SK-N-SH treated with all-trans-retinoic acid at 6 μM for 48 hours (cell line): Measurements from ENCODE around the gene RAB7A.
A peak's percentile ranks its signal among the peaks of the same experiment; 100 is the strongest.

ENCODE experiments used
- ATAC-seq: fragments of 200-7000 bp; cut with Tn5 transposase; 3 replicates; pipeline ENCODE4 v1.9.1; 2020; ENCODE audit warnings: mild to moderate bottlenecking, moderate library complexity
- ARNTL ChIP-seq: fragments of 450-650 bp; formaldehyde crosslinking; IDR thresholded peaks from 2 replicates; pipeline ENCODE4 v1.5.0; 2020; ENCODE audit warnings: low read depth, mild to moderate bottlenecking, moderate library complexity, borderline replicate concordance
- CREB5 ChIP-seq: fragments of 250-450 bp; sonication (Bioruptor Pico); IDR thresholded peaks from 2 replicates; pipeline ENCODE4 v1.5.1; 2020; ENCODE audit warnings: low read depth, mild to moderate bottlenecking, moderate library complexity
- CSDC2 ChIP-seq: fragments of 250-450 bp; sonication (Bioruptor Pico); IDR thresholded peaks from 2 replicates; pipeline ENCODE4 v1.5.0; 2020; ENCODE audit warnings: mild to moderate bottlenecking, moderate library complexity
- CSRNP3 ChIP-seq: fragments of 250-450 bp; sonication (Bioruptor Pico); IDR thresholded peaks from 2 replicates; pipeline ENCODE4 v1.5.1; 2021; ENCODE audit warnings: mild to moderate bottlenecking, moderate library complexity
- ESRRG ChIP-seq: fragments of 250-450 bp; sonication (Bioruptor Pico); IDR thresholded peaks from 2 replicates; pipeline ENCODE4 v1.6.1; 2021; ENCODE audit warnings: mild to moderate bottlenecking
- GLIS3 ChIP-seq: fragments of 250-450 bp; sonication (Bioruptor Pico); IDR thresholded peaks from 2 replicates; pipeline ENCODE4 v1.5.0; 2020; ENCODE audit warnings: mild to moderate bottlenecking, moderate library complexity
- ISL1 ChIP-seq: fragments of 250-450 bp; sonication (Bioruptor Pico); IDR thresholded peaks from 2 replicates; pipeline ENCODE4 v2.1.2; 2022; ENCODE audit warnings: mild to moderate bottlenecking, moderate library complexity
- OSR1 ChIP-seq: fragments of 250-450 bp; sonication (Bioruptor Pico); IDR thresholded peaks from 2 replicates; pipeline ENCODE4 v1.8.0; 2022; ENCODE audit warnings: moderate library complexity, mild to moderate bottlenecking, inconsistent platforms
- PATZ1 ChIP-seq: fragments of 250-450 bp; sonication (Bioruptor Pico); IDR thresholded peaks from 2 replicates; pipeline ENCODE4 v1.8.0; 2020; ENCODE audit warnings: mild to moderate bottlenecking, moderate library complexity, borderline replicate concordance
- PPARA ChIP-seq: fragments of 250-450 bp; sonication (Bioruptor Pico); IDR thresholded peaks from 2 replicates; pipeline ENCODE4 v1.5.0; 2020; ENCODE audit warnings: mild to moderate bottlenecking, borderline replicate concordance
- RARB ChIP-seq: fragments of 250-450 bp; sonication (Bioruptor Pico); IDR thresholded peaks from 2 replicates; pipeline ENCODE4 v1.8.0; 2021; ENCODE audit warnings: mild to moderate bottlenecking, moderate library complexity
- SNAI2 ChIP-seq: fragments of 250-450 bp; sonication (Bioruptor Pico); IDR thresholded peaks from 2 replicates; pipeline ENCODE4 v1.5.0; 2020; ENCODE audit warnings: mild to moderate bottlenecking, moderate library complexity
- TCF4 ChIP-seq: fragments of 250-450 bp; sonication (Bioruptor Pico); IDR thresholded peaks from 2 replicates; pipeline ENCODE4 v1.8.0; 2021; ENCODE audit warnings: mild to moderate bottlenecking, moderate library complexity, borderline replicate concordance
- TOX ChIP-seq: fragments of 250-450 bp; sonication (Bioruptor Pico); IDR thresholded peaks from 2 replicates; pipeline ENCODE4 v1.8.0; 2021; ENCODE audit warnings: mild to moderate bottlenecking, moderate library complexity, borderline replicate concordance
- TSHZ2 ChIP-seq: fragments of 250-450 bp; sonication (Bioruptor Pico); IDR thresholded peaks from 2 replicates; pipeline ENCODE4 v1.5.0; 2020; ENCODE audit warnings: mild to moderate bottlenecking, moderate library complexity
- ZC3H10 ChIP-seq: fragments of 250-450 bp; sonication (Bioruptor Pico); IDR thresholded peaks from 2 replicates; pipeline ENCODE4 v1.5.1; 2021; ENCODE audit warnings: mild to moderate bottlenecking, moderate library complexity
- ZFP3 ChIP-seq: fragments of 250-450 bp; sonication (Bioruptor Pico); IDR thresholded peaks from 2 replicates; pipeline ENCODE4 v1.5.0; 2020; ENCODE audit warnings: mild to moderate bottlenecking, moderate library complexity
- ZFP30 ChIP-seq: fragments of 450-650 bp; formaldehyde crosslinking; IDR thresholded peaks from 2 replicates; pipeline ENCODE4 v1.5.0; 2022; ENCODE audit warnings: mild to moderate bottlenecking, moderate library complexity
- ZNF70 ChIP-seq: fragments of 450-650 bp; formaldehyde crosslinking; IDR thresholded peaks from 2 replicates; pipeline ENCODE4 v1.5.0; 2020; ENCODE audit warnings: mild to moderate bottlenecking, moderate library complexity
- ZNF8 ChIP-seq: fragments of 450-650 bp; formaldehyde crosslinking; IDR thresholded peaks from 2 replicates; pipeline ENCODE4 v1.5.0; 2020; ENCODE audit warnings: mild to moderate bottlenecking, moderate library complexity

RAB7A gene

GRCh38 chr3:128697341-128697740, 28.6 kb upstream of the RAB7A start:
- no peak for TF ChIP-seq PPARA
- no peak for TF ChIP-seq RARB (CRISPR knock-in tag)
- no peak for TF ChIP-seq GLIS3 (CRISPR knock-in tag)
- TF ChIP-seq OSR1, result no peak
- no peak for TF ChIP-seq ZNF70 (CRISPR knock-in tag)
- no peak for ATAC-seq

- ATAC-seq, result no peak
- TF ChIP-seq CREB5 (CRISPR knock-in tag), result no peak
- no peak for TF ChIP-seq TCF4 (CRISPR knock-in tag)
- no peak for TF ChIP-seq TSHZ2 (CRISPR knock-in tag)
- no peak for TF ChIP-seq ZNF70 (CRISPR knock-in tag)
- no peak for TF ChIP-seq ISL1 (CRISPR knock-in tag)
- no peak for TF ChIP-seq SNAI2 (CRISPR knock-in tag)
- no peak for TF ChIP-seq TOX (CRISPR knock-in tag)
- no peak for TF ChIP-seq ZC3H10 (CRISPR knock-in tag)
Measured at GRCh38 chr3:128698211-128699047, 27.6 kb upstream of the RAB7A start.

- ATAC-seq, result peak; percentile 63
Measured at GRCh38 chr3:128701342-128702212, 24.4 kb upstream of the RAB7A start.

More at GRCh38 chr3:128701342-128702212, 24.4 kb upstream of the RAB7A start:
- TF ChIP-seq ZC3H10 (CRISPR knock-in tag), result no peak
- TF ChIP-seq ZNF8 (CRISPR knock-in tag), result no peak
- no peak for TF ChIP-seq CREB5 (CRISPR knock-in tag)
- TF ChIP-seq ZFP3 (CRISPR knock-in tag), result no peak
- no peak for TF ChIP-seq ZFP30 (CRISPR knock-in tag)
- no peak for TF ChIP-seq ARNTL (CRISPR knock-in tag)
- TF ChIP-seq GLIS3 (CRISPR knock-in tag), result no peak
- TF ChIP-seq CSDC2 (CRISPR knock-in tag), result no peak
- no peak for TF ChIP-seq TOX (CRISPR knock-in tag)
- TF ChIP-seq ESRRG, result no peak
- TF ChIP-seq OSR1, result no peak
- no peak for TF ChIP-seq ISL1 (CRISPR knock-in tag)
- TF ChIP-seq CSRNP3, result no peak
- no peak for TF ChIP-seq PATZ1 (CRISPR knock-in tag)
- TF ChIP-seq TCF4 (CRISPR knock-in tag), result no peak
- TF ChIP-seq ZNF70 (CRISPR knock-in tag), result no peak
- TF ChIP-seq SNAI2 (CRISPR knock-in tag), result no peak
